Ovary (tissue), 3 donors: Measurements from ENCODE around the gene TXNDC15.

ENCODE experiments used
- EP300 ChIP-seq: sonication (generic); formaldehyde crosslinking; IDR thresholded peaks from one replicate; pipeline ENCODE4 v1.6.1; 2017; ENCODE audit warnings: antibody characterized with exemption
- POLR2A ChIP-seq: fragments of 450-650 bp; IDR thresholded peaks from one replicate; pipeline ENCODE4 v1.6.1; 2017; ENCODE audit warnings: antibody characterized with exemption, mild to moderate bottlenecking, moderate library complexity
- TF ChIP-seq, protein P1 (sequence below), 3 donors: fragments of 450-650 bp in 2 of 3; fragments of 200-600 bp in 1 of 3; IDR thresholded peaks; one replicate each; pipeline versions ENCODE4 v1.5.1 to v1.8.0; 2016 to 2022; ENCODE audit warnings: antibody characterized with exemption in 3 of 3, mild to moderate bottlenecking in 1 of 3
- donor health status: DM: no; HTN: no; CAD: no.

DNA sequence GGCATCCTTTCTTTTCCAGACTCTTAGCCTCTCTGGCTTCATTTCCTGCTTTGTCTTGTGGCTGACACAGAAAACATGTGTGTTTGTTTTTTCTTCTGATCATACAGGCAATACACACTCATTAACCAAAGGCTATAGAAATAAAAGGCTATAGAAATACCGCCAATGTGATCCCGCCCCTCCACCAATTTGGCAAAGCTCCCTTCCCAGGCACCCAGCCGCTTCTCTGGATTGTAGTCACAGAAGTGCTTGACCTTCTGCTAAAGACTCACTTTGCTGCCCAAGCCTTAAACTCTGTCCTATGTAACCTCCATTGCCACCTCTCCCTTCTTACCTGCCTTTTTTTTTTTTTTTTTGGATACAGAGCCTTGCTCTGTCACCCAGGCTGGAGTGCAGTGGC lies 5.3 kb downstream of the TXNDC15 start:
- TF ChIP-seq, protein P1, sequence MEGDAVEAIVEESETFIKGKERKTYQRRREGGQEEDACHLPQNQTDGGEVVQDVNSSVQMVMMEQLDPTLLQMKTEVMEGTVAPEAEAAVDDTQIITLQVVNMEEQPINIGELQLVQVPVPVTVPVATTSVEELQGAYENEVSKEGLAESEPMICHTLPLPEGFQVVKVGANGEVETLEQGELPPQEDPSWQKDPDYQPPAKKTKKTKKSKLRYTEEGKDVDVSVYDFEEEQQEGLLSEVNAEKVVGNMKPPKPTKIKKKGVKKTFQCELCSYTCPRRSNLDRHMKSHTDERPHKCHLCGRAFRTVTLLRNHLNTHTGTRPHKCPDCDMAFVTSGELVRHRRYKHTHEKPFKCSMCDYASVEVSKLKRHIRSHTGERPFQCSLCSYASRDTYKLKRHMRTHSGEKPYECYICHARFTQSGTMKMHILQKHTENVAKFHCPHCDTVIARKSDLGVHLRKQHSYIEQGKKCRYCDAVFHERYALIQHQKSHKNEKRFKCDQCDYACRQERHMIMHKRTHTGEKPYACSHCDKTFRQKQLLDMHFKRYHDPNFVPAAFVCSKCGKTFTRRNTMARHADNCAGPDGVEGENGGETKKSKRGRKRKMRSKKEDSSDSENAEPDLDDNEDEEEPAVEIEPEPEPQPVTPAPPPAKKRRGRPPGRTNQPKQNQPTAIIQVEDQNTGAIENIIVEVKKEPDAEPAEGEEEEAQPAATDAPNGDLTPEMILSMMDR (IDR thresholded peaks at IDR 0.05) = no peak
- TF ChIP-seq POLR2A (no peak), EP300 (no peak)
